ENCODE data around the gene DPY19L1.
A peak's percentile ranks its signal among the peaks of the same experiment; 100 is the strongest.

GRCh38 chr7:34928052-34928451 is 109.2 kb downstream of the DPY19L1 start:
- TF ChIP-seq POLR2A (IDR thresholded peaks at IDR 0.05) = no peak
- TF ChIP-seq CTCF (IDR thresholded peaks at IDR 0.05) = peak; percentile 9 to 73 (median 44)
